SU-DHL-6 (cell line): ENCODE results near the gene YIPF1.

Experiments used
- H2AFZ ChIP-seq: fragments of 200-600 bp; sonication (generic); 2 replicates; pipeline ENCODE4 v1.6.1; 2014; ENCODE audit warnings: low read depth, mild to moderate bottlenecking, moderate library complexity, mixed read lengths, antibody characterized with exemption, low read length; ENCODE audit not compliant: severe bottlenecking
- H3F3A ChIP-seq: fragments of 200-600 bp; shearing (Covaris generic); 2 replicates; pipeline ENCODE4 v1.6.0; 2016; ENCODE audit warnings: antibody characterized with exemption, mild to moderate bottlenecking; ENCODE audit not compliant: insufficient read depth
- H3K27ac ChIP-seq: fragments of 200-600 bp; sonication (generic); 2 replicates; pipeline ENCODE4 v1.5.1; 2016; ENCODE audit warnings: low read depth, mild to moderate bottlenecking, low read length, moderate library complexity, mixed read lengths
- H3K27me3 ChIP-seq: fragments of 200-600 bp; sonication (generic), shearing (Covaris generic); 2 replicates; pipeline ENCODE4 v1.6.0; 2014; ENCODE audit warnings: mild to moderate bottlenecking, low read length
- H3K36me3 ChIP-seq: fragments of 200-600 bp; sonication (generic); 2 replicates; pipeline ENCODE4 v1.6.1; 2014; ENCODE audit warnings: mild to moderate bottlenecking, low read length, mixed read lengths
- H3K4me2 ChIP-seq: fragments of 300-600, 200-600 bp; shearing (Covaris generic), sonication (generic); 2 replicates; pipeline ENCODE4 v1.6.0; 2014; ENCODE audit warnings: low read length, low read depth, mild to moderate bottlenecking; ENCODE audit not compliant: poor library complexity, severe bottlenecking
- H3K4me3 ChIP-seq: fragments of 200-600 bp; sonication (generic); 2 replicates; pipeline ENCODE4 v1.5.1; 2014; ENCODE audit warnings: antibody characterized with exemption, low read length, mild to moderate bottlenecking, mixed read lengths; ENCODE audit not compliant: insufficient read depth, poor library complexity, severe bottlenecking
- H3K79me2 ChIP-seq: fragments of 200-600 bp; sonication (generic); 2 replicates; pipeline ENCODE4 v1.6.1; 2014; ENCODE audit warnings: mild to moderate bottlenecking, low read length, moderate library complexity; ENCODE audit not compliant: insufficient read depth
- H3K9ac ChIP-seq: fragments of 200-600 bp; sonication (generic); 2 replicates; pipeline ENCODE4 v1.7.0; 2014; ENCODE audit warnings: mild to moderate bottlenecking, low read length
- H3K9me2 ChIP-seq: fragments of 200-600 bp; sonication (generic); replicated peaks from 2 replicates; pipeline ENCODE4 v1.6.1; 2014; ENCODE audit warnings: low read length; ENCODE audit not compliant: insufficient read depth
- H3K9me3 ChIP-seq: fragments of 200-600 bp; sonication (generic); 2 replicates; pipeline ENCODE4 v1.6.1; 2014; ENCODE audit warnings: low read length, mixed read lengths; ENCODE audit not compliant: insufficient read depth
- H4K20me1 ChIP-seq: fragments of 200-600 bp; sonication (generic); 2 replicates; pipeline ENCODE4 v1.6.1; 2014; ENCODE audit warnings: low read depth, mild to moderate bottlenecking, antibody characterized with exemption, low read length, moderate library complexity, mixed read lengths
- EZH2phosphoT487 ChIP-seq: fragments of 200-600 bp; sonication (generic), shearing (Covaris generic); conservative IDR thresholded peaks from 2 replicates; pipeline ENCODE4 v1.6.1; 2018; ENCODE audit warnings: mild to moderate bottlenecking, antibody characterized with exemption, low read length, moderate library complexity, mixed read lengths
- TF ChIP-seq, protein P1 (sequence below): fragments of 200-600 bp; sonication (generic); IDR thresholded peaks from one replicate; pipeline ENCODE4 v1.5.1; 2017; ENCODE audit warnings: antibody characterized with exemption, mild to moderate bottlenecking, low read length, moderate library complexity; ENCODE audit not compliant: insufficient read depth, poor library complexity, severe bottlenecking

YIPF1 gene

GRCh38 chr1:53807916-53808315, 81.7 kb downstream of the YIPF1 start:
- H3K27ac ChIP-seq = no peak overlapping the region
- H3F3A ChIP-seq = peaks cover 3% of the 10 kb centered on the region; the same call in 1 of the 2 replicates
- no peak overlapping the region for H3K4me2 ChIP-seq
- H3K9ac ChIP-seq = no peak overlapping the region
- TF ChIP-seq, protein P1, sequence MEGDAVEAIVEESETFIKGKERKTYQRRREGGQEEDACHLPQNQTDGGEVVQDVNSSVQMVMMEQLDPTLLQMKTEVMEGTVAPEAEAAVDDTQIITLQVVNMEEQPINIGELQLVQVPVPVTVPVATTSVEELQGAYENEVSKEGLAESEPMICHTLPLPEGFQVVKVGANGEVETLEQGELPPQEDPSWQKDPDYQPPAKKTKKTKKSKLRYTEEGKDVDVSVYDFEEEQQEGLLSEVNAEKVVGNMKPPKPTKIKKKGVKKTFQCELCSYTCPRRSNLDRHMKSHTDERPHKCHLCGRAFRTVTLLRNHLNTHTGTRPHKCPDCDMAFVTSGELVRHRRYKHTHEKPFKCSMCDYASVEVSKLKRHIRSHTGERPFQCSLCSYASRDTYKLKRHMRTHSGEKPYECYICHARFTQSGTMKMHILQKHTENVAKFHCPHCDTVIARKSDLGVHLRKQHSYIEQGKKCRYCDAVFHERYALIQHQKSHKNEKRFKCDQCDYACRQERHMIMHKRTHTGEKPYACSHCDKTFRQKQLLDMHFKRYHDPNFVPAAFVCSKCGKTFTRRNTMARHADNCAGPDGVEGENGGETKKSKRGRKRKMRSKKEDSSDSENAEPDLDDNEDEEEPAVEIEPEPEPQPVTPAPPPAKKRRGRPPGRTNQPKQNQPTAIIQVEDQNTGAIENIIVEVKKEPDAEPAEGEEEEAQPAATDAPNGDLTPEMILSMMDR = no peak
- no peak overlapping the region for H2AFZ ChIP-seq
- H3K79me2 ChIP-seq = peaks cover 23% of the 10 kb centered on the region
- no peaks in the 10 kb centered on the region for H3K27me3 ChIP-seq
- peaks cover 58% of the 10 kb centered on the region for H3K36me3 ChIP-seq
- H3K4me3 ChIP-seq = no peak overlapping the region
- 0 out of 2 replicates have a peak, but pooled peaks cover 5% of the 10 kb centered on the region for H4K20me1 ChIP-seq
- H3K9me2 ChIP-seq = no peaks in the 10 kb centered on the region
- H3K9me3 ChIP-seq = no peaks in the 10 kb centered on the region

GRCh38 chr1:53804791-53805505, 84.6 kb downstream of the YIPF1 start:
- Histone ChIP-seq H3K27ac (no peak overlapping the region), H3K79me2 (0 out of 2 replicates have a peak, but pooled peaks cover 6% of the 10 kb centered on the region), H3K36me3 (peaks cover 63% of the 10 kb centered on the region), H3K9me3 (no peaks in the 10 kb centered on the region), H3K27me3 (no peaks in the 10 kb centered on the region), H2AFZ (no peak overlapping the region), H3K4me2 (no peak overlapping the region), H3K9ac (no peak overlapping the region), H3K4me3 (no peak overlapping the region), H3F3A (peaks cover 1% of the 10 kb centered on the region; the same call in 1 of the 2 replicates), H3K9me2 (no peaks in the 10 kb centered on the region), H4K20me1 (0 out of 2 replicates have a peak, but pooled peaks cover 2% of the 10 kb centered on the region)
- no peak for TF ChIP-seq EZH2phosphoT487
- TF ChIP-seq, protein P1 = no peak

- no peak for TF ChIP-seq EZH2phosphoT487
- TF ChIP-seq, protein P1 = no peak
- Histone ChIP-seq H2AFZ (no peak overlapping the region), H3K9me3 (no peaks in the 10 kb centered on the region), H3K9me2 (no peaks in the 10 kb centered on the region), H3K4me2 (no peak overlapping the region), H3K27ac (no peak overlapping the region), H3F3A (no peaks in the 10 kb centered on the region), H3K9ac (no peak overlapping the region), H3K36me3 (peaks cover 61% of the 10 kb centered on the region), H4K20me1 (no peaks in the 10 kb centered on the region), H3K27me3 (no peaks in the 10 kb centered on the region), H3K79me2 (0 out of 2 replicates have a peak, but pooled peaks cover 6% of the 10 kb centered on the region), H3K4me3 (no peak overlapping the region)
Observed at GRCh38 chr1:53804181-53804580, 85.4 kb downstream of the YIPF1 start.
